HepG2 (cell line): ENCODE measurements around the gene MRPL18. TPM values are rescaled to one million over a fixed set of nuclear protein-coding genes. Genes with fewer than 3 reads are reported as not detected.
A peak's percentile ranks its signal among the peaks of the same experiment; 100 is the strongest.

ENCODE experiments used
- CEBPG ChIP-seq: IDR thresholded peaks from 2 replicates; pipeline ENCODE4 v1.6.1; 2016
- ETV6 ChIP-seq: sonication (generic); formaldehyde crosslinking; conservative IDR thresholded peaks from 2 replicates; pipeline ENCODE4 v1.4.0; 2020; ENCODE audit warnings: missing genetic modification reagents
- FOXK2 ChIP-seq: fragments of 450-650 bp; IDR thresholded peaks from 2 replicates; pipeline ENCODE4 v1.6.1; 2016
- MIER3 ChIP-seq: IDR thresholded peaks from 2 replicates; pipeline ENCODE4 v1.6.1; 2016; ENCODE audit warnings: missing compliant biosample characterization, borderline replicate concordance
- MLLT10 ChIP-seq: sonication (generic); formaldehyde crosslinking; IDR thresholded peaks from 2 replicates; pipeline ENCODE4 v1.4.0; 2020; ENCODE audit warnings: missing genetic modification reagents
- PPARG ChIP-seq: conservative IDR thresholded peaks from 2 replicates; pipeline ENCODE4 v1.6.1; 2016; ENCODE audit warnings: missing biosample characterization, missing genetic modification reagents
- SAFB2 ChIP-seq: sonication (generic); formaldehyde crosslinking; IDR thresholded peaks from 2 replicates; pipeline ENCODE4 v1.5.1; 2020; ENCODE audit warnings: missing genetic modification reagents, low read depth, mild to moderate bottlenecking, borderline replicate concordance
- ZNF30 ChIP-seq: sonication (generic); formaldehyde crosslinking; IDR thresholded peaks from 2 replicates; pipeline ENCODE4 v1.5.0; 2020; ENCODE audit warnings: mild to moderate bottlenecking, missing genetic modification reagents
- ZNF609 ChIP-seq: sonication (generic); formaldehyde crosslinking; IDR thresholded peaks from 2 replicates; pipeline ENCODE4 v1.4.0; 2020; ENCODE audit warnings: mild to moderate bottlenecking, missing genetic modification reagents, borderline replicate concordance
- ZNF780A ChIP-seq: sonication (generic); formaldehyde crosslinking; IDR thresholded peaks from 2 replicates; pipeline ENCODE4 v1.8.0; 2022; ENCODE audit warnings: mild to moderate bottlenecking, missing genetic modification reagents, moderate library complexity
- polyA plus RNA-seq, 8 experiments: library from polyadenylated mRNA; depleted of rRNA in 3 of 8; stranded (reverse) in 7 of 8; unstranded in 1 of 8; fragments of >200 nt; fragmentation: Illumina TruSeq in 4 of 8; extraction: Trizol in 4 of 8; gene quantifications; 2 replicates each; pipeline versions ENCODE4 v1.2.1 to v1.2.3, GENCODE V29; 2011 to 2016; ENCODE audit warnings: low read depth in 4 of 8, missing spikeins in 1 of 8, mixed read lengths in 1 of 8; ENCODE audit not compliant: insufficient read depth in 1 of 8
- total RNA-seq, 5 experiments: library from RNA; depleted of rRNA; stranded (reverse); fragments of >200 nt; fragmentation: Illumina TruSeq; extraction: Trizol; gene quantifications; 2 replicates each; pipeline ENCODE4 v1.2.3, GENCODE V29; 2016; ENCODE audit warnings: low read depth in 1 of 5
- TF ChIP-seq, protein P1 (sequence below): sonication (generic); formaldehyde crosslinking; IDR thresholded peaks from 2 replicates; pipeline ENCODE4 v1.4.0; 2020; ENCODE audit warnings: missing genetic modification reagents
- TF ChIP-seq, protein P2 (sequence below): sonication (generic); formaldehyde crosslinking; IDR thresholded peaks from 2 replicates; pipeline ENCODE4 v1.5.0; 2020; ENCODE audit warnings: mild to moderate bottlenecking, missing genetic modification reagents
- TF ChIP-seq, protein P3 (sequence below): sonication (generic); formaldehyde crosslinking; IDR thresholded peaks from 2 replicates; pipeline ENCODE4 v1.4.0; 2020; ENCODE audit warnings: missing genetic modification reagents, borderline replicate concordance

Gene MRPL18
- total and polyA plus RNA-seq, 2 of the 13 experiments (the other 11 are each of a cell fraction or from before 2014, with no cell fraction given): 85.6 to 176 TPM

DNA sequence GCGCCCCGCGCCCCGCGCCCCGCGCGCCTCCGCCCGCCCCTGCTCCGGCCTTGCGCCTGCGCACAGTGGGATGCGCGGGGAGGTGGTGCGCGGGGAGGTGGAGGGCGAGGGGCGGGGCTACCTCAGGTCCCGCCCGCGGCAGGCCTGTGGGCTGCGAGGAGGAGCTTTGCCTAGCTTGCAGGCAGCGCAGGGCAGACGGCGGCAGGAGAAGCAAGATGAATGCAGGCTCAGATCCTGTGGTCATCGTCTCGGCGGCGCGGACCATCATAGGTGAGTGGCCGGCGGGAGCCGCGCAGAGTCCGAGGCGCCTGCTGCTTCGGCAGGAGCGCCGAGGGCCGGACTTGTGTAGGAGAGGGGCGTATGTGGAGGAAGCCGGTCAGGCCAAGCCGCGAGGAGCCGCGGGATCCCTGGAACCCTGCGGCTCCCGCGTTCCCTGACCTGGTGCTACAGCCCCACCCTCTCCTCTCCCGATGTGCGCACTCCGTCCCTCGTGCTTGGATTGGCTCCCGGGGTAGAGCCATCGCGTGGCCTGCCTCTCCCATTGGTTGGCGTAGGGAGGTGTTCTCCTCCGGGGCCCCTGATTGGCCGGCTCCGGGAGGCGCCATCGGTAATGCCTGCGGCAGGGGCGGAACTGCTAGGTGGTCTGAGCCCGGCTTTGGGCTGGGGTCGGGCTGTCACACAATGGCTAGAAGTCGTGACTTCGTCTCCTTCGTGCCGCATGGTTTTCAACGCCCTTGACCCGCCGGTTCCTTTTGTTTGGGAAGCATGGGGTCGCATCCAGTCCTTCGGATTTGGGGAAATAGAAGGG, 28.2 kb upstream of the MRPL18 start, which contains the start of gene ACAT2 (continued):
- no peak; the same call in 1 of the 2 replicates for TF ChIP-seq ZNF780A (CRISPR knock-in tag)
- TF ChIP-seq MLLT10 (CRISPR knock-in tag): no peak; the same call in 1 of the 2 replicates
- TF ChIP-seq ETV6 (CRISPR knock-in tag): peak; percentile 59; the same call in 1 of the 2 replicates
- no peak for TF ChIP-seq CEBPG
- TF ChIP-seq, protein P1, sequence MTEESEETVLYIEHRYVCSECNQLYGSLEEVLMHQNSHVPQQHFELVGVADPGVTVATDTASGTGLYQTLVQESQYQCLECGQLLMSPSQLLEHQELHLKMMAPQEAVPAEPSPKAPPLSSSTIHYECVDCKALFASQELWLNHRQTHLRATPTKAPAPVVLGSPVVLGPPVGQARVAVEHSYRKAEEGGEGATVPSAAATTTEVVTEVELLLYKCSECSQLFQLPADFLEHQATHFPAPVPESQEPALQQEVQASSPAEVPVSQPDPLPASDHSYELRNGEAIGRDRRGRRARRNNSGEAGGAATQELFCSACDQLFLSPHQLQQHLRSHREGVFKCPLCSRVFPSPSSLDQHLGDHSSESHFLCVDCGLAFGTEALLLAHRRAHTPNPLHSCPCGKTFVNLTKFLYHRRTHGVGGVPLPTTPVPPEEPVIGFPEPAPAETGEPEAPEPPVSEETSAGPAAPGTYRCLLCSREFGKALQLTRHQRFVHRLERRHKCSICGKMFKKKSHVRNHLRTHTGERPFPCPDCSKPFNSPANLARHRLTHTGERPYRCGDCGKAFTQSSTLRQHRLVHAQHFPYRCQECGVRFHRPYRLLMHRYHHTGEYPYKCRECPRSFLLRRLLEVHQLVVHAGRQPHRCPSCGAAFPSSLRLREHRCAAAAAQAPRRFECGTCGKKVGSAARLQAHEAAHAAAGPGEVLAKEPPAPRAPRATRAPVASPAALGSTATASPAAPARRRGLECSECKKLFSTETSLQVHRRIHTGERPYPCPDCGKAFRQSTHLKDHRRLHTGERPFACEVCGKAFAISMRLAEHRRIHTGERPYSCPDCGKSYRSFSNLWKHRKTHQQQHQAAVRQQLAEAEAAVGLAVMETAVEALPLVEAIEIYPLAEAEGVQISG (CRISPR knock-in tag): no peak
- TF ChIP-seq ZNF609 (CRISPR knock-in tag): peak; percentile 60
- TF ChIP-seq ZNF30: no peak
- TF ChIP-seq PPARG (CRISPR knock-in tag): 0 out of 2 replicates have a peak, but pooled peaks have one; percentile 12
- TF ChIP-seq MIER3 (CRISPR knock-in tag): peak; percentile 57; the same call in 1 of the 2 replicates
- TF ChIP-seq, protein P2, sequence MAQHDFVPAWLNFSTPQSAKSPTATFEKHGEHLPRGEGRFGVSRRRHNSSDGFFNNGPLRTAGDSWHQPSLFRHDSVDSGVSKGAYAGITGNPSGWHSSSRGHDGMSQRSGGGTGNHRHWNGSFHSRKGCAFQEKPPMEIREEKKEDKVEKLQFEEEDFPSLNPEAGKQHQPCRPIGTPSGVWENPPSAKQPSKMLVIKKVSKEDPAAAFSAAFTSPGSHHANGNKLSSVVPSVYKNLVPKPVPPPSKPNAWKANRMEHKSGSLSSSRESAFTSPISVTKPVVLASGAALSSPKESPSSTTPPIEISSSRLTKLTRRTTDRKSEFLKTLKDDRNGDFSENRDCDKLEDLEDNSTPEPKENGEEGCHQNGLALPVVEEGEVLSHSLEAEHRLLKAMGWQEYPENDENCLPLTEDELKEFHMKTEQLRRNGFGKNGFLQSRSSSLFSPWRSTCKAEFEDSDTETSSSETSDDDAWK (CRISPR knock-in tag): no peak
- no peak for TF ChIP-seq FOXK2
- TF ChIP-seq SAFB2 (CRISPR knock-in tag): peak; percentile 69
- TF ChIP-seq, protein P3, sequence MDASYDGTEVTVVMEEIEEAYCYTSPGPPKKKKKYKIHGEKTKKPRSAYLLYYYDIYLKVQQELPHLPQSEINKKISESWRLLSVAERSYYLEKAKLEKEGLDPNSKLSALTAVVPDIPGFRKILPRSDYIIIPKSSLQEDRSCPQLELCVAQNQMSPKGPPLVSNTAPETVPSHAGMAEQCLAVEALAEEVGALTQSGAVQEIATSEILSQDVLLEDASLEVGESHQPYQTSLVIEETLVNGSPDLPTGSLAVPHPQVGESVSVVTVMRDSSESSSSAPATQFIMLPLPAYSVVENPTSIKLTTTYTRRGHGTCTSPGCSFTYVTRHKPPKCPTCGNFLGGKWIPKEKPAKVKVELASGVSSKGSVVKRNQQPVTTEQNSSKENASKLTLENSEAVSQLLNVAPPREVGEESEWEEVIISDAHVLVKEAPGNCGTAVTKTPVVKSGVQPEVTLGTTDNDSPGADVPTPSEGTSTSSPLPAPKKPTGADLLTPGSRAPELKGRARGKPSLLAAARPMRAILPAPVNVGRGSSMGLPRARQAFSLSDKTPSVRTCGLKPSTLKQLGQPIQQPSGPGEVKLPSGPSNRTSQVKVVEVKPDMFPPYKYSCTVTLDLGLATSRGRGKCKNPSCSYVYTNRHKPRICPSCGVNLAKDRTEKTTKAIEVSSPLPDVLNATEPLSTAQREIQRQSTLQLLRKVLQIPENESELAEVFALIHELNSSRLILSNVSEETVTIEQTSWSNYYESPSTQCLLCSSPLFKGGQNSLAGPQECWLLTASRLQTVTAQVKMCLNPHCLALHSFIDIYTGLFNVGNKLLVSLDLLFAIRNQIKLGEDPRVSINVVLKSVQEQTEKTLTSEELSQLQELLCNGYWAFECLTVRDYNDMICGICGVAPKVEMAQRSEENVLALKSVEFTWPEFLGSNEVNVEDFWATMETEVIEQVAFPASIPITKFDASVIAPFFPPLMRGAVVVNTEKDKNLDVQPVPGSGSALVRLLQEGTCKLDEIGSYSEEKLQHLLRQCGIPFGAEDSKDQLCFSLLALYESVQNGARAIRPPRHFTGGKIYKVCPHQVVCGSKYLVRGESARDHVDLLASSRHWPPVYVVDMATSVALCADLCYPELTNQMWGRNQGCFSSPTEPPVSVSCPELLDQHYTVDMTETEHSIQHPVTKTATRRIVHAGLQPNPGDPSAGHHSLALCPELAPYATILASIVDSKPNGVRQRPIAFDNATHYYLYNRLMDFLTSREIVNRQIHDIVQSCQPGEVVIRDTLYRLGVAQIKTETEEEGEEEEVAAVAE (CRISPR knock-in tag): peak; percentile 92
